Measurements from ENCODE around the gene PAFAH2. TPM values are rescaled to one million over a fixed set of nuclear protein-coding genes. Genes with fewer than 3 reads are reported as not detected.

Gene PAFAH2
- total and polyA plus RNA-seq, 2 of the 8 experiments (the other 6 are each of a cell fraction or from before 2014, with no cell fraction given) = 7.7 to 9.3 TPM

GRCh38 chr1:25955553-25955952 is 42.3 kb downstream of the PAFAH2 start:
- Histone ChIP-seq H2BK120ac (replicated peaks; ENCODE audit: low read depth, low read length) (no peak overlapping the region), H4K8ac (ENCODE audit: extremely low read depth, insufficient read depth, low read length) (no peak overlapping the region), H3K14ac (ENCODE audit: insufficient read length) (no peak overlapping the region), H3K9ac (replicated peaks in 1 of 4; ENCODE audit: extremely low read depth in 1 of 4, low read depth in 3 of 4, low read length in 3 of 4) (no peak overlapping the region), H3K27ac (ENCODE audit: low read depth, low read length) (no peak overlapping the region), H3K9me3 (ENCODE audit: insufficient read depth in 2 of 2, low read depth in 1 of 2, low read length in 1 of 2) (0 out of 4 replicates have a peak, but pooled peaks cover 0 to 4% of the 10 kb centered on the region in 2 experiments), H3K23ac (ENCODE audit: insufficient read length) (no peak overlapping the region), H2BK12ac (ENCODE audit: low read depth, low read length) (no peak overlapping the region), H3K4ac (replicated peaks; ENCODE audit: insufficient read length, low read depth, low read length) (no peak overlapping the region), H4K5ac (ENCODE audit: insufficient read length, low read depth, low read length) (no peak overlapping the region), H3K23me2 (ENCODE audit: low read depth, low read length) (peaks cover 2% of the 10 kb centered on the region; the same call in 1 of the 2 replicates), H3K4me2 (ENCODE audit: insufficient read depth in 1 of 2, low read depth in 2 of 2, low read length in 2 of 2) (no peak overlapping the region), H2AK5ac (ENCODE audit: low read depth, low read length) (no peak overlapping the region), H3K56ac (replicated peaks; ENCODE audit: insufficient read length, low read depth, low read length) (no peak overlapping the region), H2AFZ (ENCODE audit: low read length) (no peak overlapping the region), H3K18ac (ENCODE audit: extremely low read depth, low read length) (no peak overlapping the region), H3K36me3 (ENCODE audit: control insufficient read depth in 2 of 4, insufficient read depth in 4 of 4, low read length in 3 of 4) (peaks cover 0 to 8% (median 1%) of the 10 kb centered on the region in 4 experiments; a peak in 2 of 8 replicates), H2BK5ac (ENCODE audit: low read depth, low read length) (no peak overlapping the region), H3K79me1 (ENCODE audit: low read depth, low read length) (no peaks in the 10 kb centered on the region), H4K20me1 (replicated peaks in 1 of 2; ENCODE audit: control insufficient read depth in 1 of 2, insufficient read depth in 2 of 2, low read length in 2 of 2) (no peaks in the 10 kb centered on the region), H2BK20ac (ENCODE audit: low read length) (no peak overlapping the region), H3K27me3 (replicated peaks in 1 of 4; ENCODE audit: control insufficient read depth in 3 of 4, extremely low read depth in 1 of 4, insufficient read depth in 3 of 4, low read length in 3 of 4) (no peaks in the 10 kb centered on the region), H3K4me1 (replicated peaks in 1 of 4; ENCODE audit: control insufficient read depth in 3 of 4, insufficient read depth in 4 of 4, low read length in 3 of 4) (peaks cover 0 to 5% (median 3%) of the 10 kb centered on the region in 4 experiments; a peak in 2 of 7 replicates), H3K79me2 (ENCODE audit: control insufficient read depth in 1 of 2, insufficient read depth in 2 of 2, low read length in 2 of 2) (no peaks in the 10 kb centered on the region), H2BK15ac (ENCODE audit: low read length) (no peak overlapping the region), H4K91ac (replicated peaks; ENCODE audit: insufficient read length, low read length) (no peak overlapping the region), H3K4me3 (ENCODE audit: extremely low read depth in 1 of 4, insufficient read depth in 2 of 4, low read depth in 3 of 4, low read length in 4 of 4) (no peak overlapping the region)
- TF ChIP-seq RNF2 (IDR thresholded peaks at IDR 0.05; ENCODE audit: borderline replicate concordance, low read depth, low read length, missing control alignments, poor library complexity, severe bottlenecking) = no peak
- POLR2A ChIA-PET (ENCODE audit: partially characterized antibody) = interaction anchor here (1.1 to 2.4 kb wide), 2 partner anchors 11 to 60 kb away, joined by 3 to 6 read pairs; no protein-coding TSS in a partner anchor
- FAIRE-seq = no peak
- CTCF ChIA-PET (ENCODE audit: partially characterized antibody) = interaction anchor here (1.5 to 4.7 kb wide), 4 partner anchors 12 to 59 kb away, joined by 3 to 37 read pairs (median 14); partner anchors contain the start of gene PAFAH2
- DNase-seq (ENCODE audit: low read depth in 1 of 2, low spot score in 2 of 2) = no peak

Data from H1 (cell line).